CD4-positive, alpha-beta T cell treated with Interferon alpha-2 for 1 hour (primary cell): Measurements from ENCODE around the gene LZTFL1.

Experiments
- DNase-seq, 2 donors: peaks; one replicate each; pipeline ENCODE4 v3.0.0-alpha.2; 2020 to 2022

The LZTFL1 gene

GRCh38 chr3:45807133-45807532 is 34.8 kb downstream of the LZTFL1 start:
- no peak for DNase-seq

DNA sequence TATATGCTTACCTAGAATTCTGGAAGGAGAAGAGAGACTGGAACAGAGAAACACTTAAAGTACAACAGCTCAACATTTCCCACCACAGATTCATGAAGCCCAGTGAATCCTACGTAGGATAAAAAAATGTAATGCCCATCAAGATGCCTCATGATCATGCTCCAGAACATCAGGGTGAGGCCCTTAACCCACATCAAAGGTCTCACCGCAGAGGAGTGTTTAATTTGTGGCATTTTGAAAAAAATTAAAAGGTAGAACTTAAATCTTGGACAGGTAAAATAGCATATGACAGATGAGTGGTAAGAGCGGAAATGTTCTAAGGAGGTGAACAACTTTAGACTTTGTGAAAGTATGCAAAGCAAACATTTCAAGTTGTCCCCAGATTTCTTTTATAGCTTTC is 35.8 kb downstream of the LZTFL1 start:
- no peak for DNase-seq

GRCh38 chr3:45803252-45803935 is 38.5 kb downstream of the LZTFL1 start:
- DNase-seq, result no peak

DNA sequence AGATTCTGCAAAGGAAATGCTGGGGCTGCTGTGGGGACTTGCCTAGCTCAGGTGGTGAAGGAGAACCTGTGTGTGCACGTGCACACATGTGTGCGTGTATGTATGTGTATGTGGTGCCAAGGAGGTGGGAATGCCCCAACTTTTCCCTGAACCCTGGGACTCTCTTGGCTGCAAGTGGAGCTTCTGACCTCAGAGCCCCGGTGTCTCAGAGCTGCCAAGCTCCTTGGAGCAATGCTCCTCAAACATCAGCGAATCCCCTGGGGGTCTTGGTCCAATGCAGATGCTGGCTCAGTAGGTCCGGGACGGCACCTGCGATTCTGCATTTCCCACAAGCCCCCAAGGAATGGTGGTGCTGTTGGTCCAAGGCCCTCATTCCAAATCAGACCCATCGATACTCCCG is 39.8 kb downstream of the LZTFL1 start:
- no peak for DNase-seq

DNA sequence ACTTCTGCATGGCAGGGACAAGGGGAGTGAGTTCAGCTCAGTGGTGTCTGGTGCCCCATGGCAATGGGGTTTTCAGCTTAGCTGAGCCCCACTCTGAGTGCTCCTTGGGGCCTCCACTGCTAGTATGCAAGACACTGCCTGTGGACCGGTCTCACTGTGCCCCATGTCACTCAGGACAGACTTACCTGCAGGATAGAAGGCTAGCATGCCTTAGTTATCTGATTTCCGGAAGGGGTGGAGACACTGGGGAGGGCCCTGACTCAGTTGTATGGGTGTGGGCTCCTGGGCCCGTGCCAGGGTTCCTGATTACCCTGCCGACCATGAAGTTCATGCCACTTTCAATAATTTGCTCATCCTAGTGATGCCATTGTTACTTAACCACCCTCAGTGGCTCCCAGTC is 41.3 kb downstream of the LZTFL1 start:
- DNase-seq, result no peak

DNA sequence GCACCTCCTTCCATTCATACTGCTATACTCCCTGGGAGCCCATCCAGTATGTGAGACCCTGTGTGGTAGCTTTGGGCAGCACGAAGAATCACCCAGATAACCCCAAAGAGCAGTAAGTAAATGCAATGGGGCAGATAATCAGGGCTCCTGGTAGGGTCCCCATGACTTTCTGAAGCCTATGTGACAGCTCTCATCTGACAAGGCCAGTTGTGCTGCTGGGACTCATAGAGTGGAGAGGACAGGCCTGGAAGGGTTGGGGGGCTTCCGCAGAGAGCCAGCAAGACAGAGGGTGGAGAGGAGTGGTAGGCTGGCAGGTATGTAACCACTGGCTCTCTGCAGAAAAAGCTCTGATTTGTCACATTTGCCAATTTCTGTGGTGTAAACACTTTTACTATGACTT is 42.3 kb downstream of the LZTFL1 start:
- DNase-seq, result no peak

GRCh38 chr3:45798034-45798433 is 43.9 kb downstream of the LZTFL1 start:
- DNase-seq, result no peak

GRCh38 chr3:45796902-45797637 is 44.8 kb downstream of the LZTFL1 start:
- no peak for DNase-seq

GRCh38 chr3:45795882-45796765 is 45.8 kb downstream of the LZTFL1 start, which contains the start of gene SLC6A20:
Gene SLC6A20 (minus strand): TSS chr3:45796536. CDS start chr3:45796419, 117 bp downstream.
- DNase-seq, result peak in 1 of 2 donors; percentile 11

GRCh38 chr3:45795509-45795881 is 46.4 kb downstream of the LZTFL1 start:
- no peak for DNase-seq

DNA sequence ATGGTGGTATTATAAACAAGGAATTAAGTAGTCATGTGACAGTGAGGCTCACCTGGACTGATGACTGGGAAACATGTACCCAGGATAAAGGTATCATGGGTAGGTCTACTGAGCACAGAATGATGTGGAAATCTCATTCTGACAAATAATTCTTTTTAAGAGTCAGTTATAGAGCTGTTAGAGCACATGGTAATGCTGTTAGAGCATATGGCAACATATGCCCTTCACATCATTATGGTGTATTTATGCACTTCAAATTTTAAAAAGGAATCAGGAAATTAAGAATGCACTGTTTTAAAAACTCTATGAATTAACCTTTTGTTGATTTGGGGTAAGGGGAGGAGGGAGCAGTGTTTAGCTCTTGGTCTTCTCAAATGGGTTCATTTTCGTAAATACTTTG is 47.3 kb downstream of the LZTFL1 start:
- DNase-seq, result no peak

DNA sequence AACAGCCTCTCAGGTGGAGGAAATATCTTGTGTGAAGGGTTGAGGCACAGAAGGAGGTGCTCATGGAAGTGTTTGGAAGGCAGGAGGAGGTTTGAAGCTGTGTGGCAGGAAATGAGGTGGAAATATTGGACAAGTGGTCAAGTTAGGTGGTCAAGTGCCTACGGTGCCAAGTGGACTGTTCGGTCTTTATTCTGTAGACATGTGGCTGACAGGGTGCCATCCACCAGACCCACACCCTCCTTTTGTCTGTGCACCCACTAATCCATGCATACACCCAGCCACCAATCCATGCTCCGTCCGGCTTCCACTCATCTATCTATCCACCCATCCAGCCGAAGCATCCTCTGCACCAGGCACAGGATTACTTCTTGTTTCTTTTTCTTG is 47.8 kb downstream of the LZTFL1 start:
- no peak for DNase-seq

DNA sequence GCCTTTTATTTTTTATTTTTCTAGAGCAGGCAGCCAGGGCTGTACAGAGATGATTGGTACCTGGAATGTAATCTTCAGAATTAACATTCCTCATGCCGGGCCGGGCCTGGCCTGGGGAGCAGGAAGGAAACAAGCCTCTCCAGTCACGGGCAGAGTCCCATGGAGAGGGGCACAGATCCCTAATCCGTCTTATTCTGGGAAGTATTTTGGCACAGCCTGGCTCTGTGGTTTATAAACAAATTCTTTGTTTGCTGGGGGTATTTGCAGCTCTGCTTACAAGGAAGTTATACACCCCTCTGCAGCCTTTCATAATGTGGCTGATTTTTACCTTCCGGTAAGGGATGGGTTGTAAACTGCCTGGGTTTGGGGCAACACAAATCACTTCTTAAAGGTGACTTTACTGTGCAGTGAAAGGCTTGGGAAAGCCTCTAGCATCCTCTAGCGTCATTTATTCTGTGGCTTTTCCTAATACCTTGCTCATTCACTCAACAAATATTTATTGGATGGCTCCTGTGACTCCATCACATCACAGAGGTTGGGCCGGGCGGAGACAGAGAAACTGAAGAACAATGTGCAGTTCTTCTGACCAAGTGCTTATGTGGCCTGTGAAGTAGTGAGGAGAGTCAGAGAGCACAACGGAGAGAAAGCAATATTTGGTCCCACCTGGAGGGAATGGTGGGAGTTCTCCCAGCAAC is 48.3 kb downstream of the LZTFL1 start:
- DNase-seq, result no peak

DNA sequence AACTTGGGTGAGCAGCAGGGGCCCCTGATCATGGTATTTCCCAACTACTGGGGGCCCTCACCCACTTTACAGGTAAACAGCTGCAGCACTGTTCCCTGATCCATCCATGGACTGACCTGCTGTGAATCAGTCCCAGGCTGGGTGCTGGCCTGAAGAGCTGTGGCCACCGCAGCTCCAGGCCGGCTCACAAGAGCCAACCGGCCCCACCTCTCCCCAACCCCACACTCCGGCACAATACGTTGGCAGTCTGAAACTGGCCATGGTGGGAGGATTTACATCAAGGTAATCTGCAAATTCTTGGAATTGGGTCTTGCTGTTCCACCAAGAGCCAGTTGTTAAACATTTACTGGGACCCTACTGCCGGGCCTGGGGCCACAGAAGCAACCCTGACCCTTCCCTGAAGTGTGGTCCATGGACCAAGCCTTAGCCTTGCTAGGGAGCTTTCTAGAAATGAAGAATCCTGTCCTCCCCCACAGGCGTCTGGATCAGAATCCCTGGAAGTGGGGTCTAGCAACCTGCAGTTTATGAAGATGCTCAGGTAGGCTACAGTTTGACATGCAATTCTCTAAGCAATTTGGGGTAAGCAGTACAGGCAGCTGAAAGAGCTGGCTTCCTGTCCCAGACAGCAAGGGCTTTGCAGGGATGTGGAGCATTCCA is 49.3 kb downstream of the LZTFL1 start:
- DNase-seq, result no peak

DNA sequence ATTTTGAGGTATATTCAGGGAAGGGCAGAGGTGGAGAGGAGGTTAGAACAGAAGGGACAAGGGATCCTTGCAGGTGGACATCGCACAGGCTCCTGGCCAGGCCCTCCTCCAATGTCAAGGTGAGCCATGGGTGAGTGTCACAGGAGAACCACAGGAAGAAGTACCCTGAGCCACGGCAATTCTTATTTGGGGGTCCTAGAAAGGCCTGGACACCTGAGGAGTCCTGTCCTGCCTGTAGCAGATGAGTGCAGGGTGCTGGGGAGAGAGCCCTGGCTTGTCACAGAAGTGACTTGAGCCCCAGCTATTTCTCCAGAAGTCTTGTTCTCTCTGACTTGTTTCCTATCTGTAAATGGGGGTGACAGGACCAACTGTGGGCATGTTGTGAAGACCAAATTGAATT is 49.9 kb downstream of the LZTFL1 start:
- no peak for DNase-seq

DNA sequence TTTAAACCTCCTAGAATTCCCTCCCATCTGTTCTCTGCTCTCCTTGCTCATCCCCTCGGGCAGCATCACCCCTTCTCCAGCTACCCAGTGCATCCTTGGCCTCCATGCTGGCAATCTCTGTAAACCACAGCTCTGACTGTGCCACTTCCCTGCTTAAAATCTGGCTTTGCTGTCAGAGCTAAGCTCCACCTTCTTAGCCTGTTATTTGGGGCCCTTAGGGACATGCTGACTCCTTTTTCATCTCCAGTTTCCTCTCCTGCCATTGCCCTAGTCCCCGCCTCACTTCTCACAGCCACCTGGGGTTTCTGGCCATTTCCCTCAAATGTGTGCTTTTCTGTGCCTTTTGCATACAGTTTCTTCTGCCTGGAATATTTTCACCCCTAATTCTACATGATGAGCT is 51.3 kb downstream of the LZTFL1 start:
- DNase-seq, result no peak

GRCh38 chr3:45789235-45789812 is 52.6 kb downstream of the LZTFL1 start:
- no peak for DNase-seq

DNA sequence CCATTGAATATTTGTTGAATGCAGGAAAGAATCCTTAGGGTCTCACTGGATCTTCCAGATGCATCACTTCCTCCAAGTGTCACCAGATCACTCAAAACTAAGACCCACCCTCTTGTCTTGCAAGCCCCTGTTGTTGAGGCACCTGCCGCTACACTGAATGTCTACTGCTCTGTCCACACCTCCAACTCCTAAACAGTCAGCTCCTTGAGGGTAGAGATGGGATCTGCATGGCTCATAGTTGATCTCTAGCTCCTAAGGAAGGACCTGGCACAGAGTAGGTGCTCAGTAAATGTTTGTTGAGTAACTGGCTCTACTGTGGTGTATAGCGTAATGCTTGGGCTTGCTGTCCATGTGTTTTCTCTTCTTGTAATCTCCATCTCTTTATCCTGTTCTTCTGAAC is 54.4 kb downstream of the LZTFL1 start:
- no peak for DNase-seq

DNA sequence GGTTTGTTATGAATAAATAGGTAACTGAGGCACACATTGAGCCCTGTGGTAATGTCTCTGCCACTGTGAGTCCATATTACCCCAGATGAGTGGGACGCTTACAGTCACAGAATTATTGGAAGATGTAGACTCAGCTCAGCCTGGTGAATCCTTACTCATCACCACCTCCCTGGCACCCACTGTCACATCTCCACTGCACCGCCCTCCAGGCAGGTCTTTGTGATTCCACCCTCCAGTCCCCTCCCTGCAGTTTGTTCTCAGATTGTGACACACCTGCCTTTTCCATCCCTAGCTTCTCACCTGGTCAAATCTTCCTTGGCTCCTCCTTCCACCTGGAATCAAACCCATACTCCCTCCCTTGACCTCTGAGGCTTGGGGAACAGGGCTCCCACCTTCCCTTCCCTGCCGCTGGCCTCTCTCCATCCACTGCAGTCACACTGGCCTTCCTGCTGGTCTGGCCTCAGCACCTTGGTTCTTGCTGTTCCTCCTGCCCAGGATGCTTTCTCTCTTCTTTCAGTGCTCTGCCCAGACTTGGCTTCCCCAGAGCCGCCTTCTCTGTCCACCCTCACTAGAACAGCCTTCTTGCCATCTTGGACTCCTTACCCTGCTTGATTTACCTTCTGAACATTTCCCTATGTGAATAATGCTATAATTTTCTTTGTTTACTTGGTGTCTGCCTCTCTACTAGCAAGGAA is 55.0 kb downstream of the LZTFL1 start:
- no peak for DNase-seq

DNA sequence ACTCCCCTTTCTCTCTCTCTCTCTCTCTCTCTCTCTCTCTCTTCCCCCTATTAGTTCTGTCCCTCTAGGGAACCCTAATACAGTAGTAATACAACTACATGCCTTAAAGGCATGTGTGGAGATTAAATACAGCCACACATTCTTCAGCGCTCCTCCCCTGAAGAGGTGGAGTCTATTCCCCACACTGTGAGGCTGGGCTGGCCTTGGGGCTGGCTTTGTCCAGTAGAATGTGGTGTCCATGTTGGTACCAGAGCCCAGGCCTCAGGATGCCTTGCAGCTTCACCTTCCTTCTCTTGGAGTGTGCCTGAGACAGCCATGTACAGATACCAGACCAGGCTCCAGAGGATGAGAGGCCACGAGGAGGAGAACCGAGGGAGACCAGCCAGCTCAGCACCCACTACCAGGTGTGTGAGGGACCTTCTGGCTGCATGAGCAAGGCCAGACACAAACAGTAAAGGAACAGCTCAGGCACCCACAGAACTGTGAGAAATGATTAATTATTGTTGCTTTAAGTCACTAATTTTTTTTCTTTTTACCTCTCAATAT is 56.2 kb downstream of the LZTFL1 start:
- no peak for DNase-seq

DNA sequence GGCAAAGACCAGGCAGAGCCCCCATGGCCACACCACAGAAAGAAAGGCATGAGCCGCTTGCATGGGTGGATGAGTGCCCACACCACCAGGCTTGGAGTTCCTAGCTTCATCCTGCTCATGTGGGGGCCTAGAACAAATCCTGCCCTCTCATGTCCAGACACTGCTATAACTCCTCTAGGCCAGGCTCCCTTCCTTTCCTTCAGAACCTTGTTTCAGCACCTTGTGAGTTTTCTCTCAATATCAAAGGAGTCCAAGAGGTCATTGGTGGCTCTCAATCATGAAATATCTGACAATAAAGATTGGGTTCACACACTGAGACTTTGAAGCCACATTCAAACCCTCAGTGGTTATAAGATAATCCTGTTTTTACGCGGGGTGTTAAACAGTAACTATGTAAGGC is 58.3 kb downstream of the LZTFL1 start:
- no peak for DNase-seq
